DOHH2 (cell line): Measurements from ENCODE around the gene ZBTB3.

ENCODE experiments used
- EZH2phosphoT487 ChIP-seq: fragments of 200-600 bp; sonication (generic); IDR thresholded peaks from 2 replicates; pipeline ENCODE4 v1.6.1; 2017; ENCODE audit warnings: borderline replicate concordance, mild to moderate bottlenecking, antibody characterized with exemption, low read length, moderate library complexity, mixed read lengths
- TF ChIP-seq, protein P1 (sequence below): fragments of 200-600 bp; sonication (generic); IDR thresholded peaks from one replicate; pipeline ENCODE4 v1.5.1; 2014; ENCODE audit warnings: antibody characterized with exemption, mild to moderate bottlenecking, low read depth, low read length; ENCODE audit not compliant: poor library complexity, severe bottlenecking

DNA sequence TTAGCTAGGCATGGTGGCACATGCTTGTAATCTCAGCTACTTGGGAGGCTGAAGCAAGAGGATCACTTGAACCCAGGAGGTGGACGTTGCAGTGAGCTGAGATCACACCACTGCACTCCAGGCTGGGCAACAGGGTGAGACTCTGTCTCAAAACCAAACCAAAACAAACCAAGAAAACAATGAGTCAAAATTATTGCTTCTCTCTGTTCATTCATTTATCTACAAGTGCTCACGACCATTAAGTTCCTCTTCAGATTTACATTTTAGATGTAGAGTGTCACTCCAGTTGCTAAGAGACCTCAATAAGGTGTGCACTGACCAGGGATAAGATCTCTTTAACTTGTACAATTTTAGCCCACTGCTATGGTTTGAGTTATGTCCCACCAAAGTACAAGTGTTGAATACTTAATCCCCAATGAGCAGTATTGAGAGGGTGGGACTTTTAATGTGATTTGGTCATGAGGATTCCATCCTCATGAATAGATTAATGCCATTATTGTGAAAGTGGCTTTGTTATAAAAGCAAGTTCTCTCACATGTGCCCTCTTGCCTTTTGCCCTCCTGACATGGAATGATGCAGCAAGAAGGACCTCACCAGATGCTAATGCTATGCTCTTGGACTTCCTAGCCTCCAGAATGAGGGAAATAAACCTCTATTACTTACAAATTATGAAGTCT lies 34.5 kb downstream of the ZBTB3 start:
- TF ChIP-seq, protein P1, sequence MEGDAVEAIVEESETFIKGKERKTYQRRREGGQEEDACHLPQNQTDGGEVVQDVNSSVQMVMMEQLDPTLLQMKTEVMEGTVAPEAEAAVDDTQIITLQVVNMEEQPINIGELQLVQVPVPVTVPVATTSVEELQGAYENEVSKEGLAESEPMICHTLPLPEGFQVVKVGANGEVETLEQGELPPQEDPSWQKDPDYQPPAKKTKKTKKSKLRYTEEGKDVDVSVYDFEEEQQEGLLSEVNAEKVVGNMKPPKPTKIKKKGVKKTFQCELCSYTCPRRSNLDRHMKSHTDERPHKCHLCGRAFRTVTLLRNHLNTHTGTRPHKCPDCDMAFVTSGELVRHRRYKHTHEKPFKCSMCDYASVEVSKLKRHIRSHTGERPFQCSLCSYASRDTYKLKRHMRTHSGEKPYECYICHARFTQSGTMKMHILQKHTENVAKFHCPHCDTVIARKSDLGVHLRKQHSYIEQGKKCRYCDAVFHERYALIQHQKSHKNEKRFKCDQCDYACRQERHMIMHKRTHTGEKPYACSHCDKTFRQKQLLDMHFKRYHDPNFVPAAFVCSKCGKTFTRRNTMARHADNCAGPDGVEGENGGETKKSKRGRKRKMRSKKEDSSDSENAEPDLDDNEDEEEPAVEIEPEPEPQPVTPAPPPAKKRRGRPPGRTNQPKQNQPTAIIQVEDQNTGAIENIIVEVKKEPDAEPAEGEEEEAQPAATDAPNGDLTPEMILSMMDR, result no peak
- no peak for TF ChIP-seq EZH2phosphoT487
